Left ventricle myocardium superior (tissue), 1 donor: Measurements from ENCODE around the gene CAPZA1. TPM values are rescaled to one million over a fixed set of nuclear protein-coding genes. Genes with fewer than 3 reads are reported as not detected.

Source experiments
- total RNA-seq: library from RNA; stranded (reverse); fragmentation: NEBNext Ultra II Directional; extraction: Animal tissue kit (Norgen Biotek cat#: 25700); gene quantifications from one replicate; pipeline ENCODE4 v1.2.1, GENCODE V29; 2021
- donor health status: DM: no; HTN: yes; CAD: no; lungs with severe emphysema.

The CAPZA1 gene
- total RNA-seq, 1 donor from 2014 or later = 24.1 TPM

Other genes with a start within 250 kb of the CAPZA1 start
- 12.6 TPM for gene CTTNBP2NL, start 223.6 kb upstream of the CAPZA1 start, total RNA-seq
- gene WNT2B, start 110.9 kb upstream of the CAPZA1 start, total RNA-seq = 2.0 TPM
- 12.7 TPM for gene ST7L, start 691 bp upstream of the CAPZA1 start, total RNA-seq
- gene MOV10, start 54.8 kb downstream of the CAPZA1 start, total RNA-seq = 14.0 TPM
- gene RHOC, start 87.3 kb downstream of the CAPZA1 start, total RNA-seq = 96.0 TPM
- 7.2 TPM for gene PPM1J, start 95.5 kb downstream of the CAPZA1 start, total RNA-seq